Renal pelvis (tissue), 4 donors: Measurements from ENCODE around the gene TNN. TPM values are rescaled to one million over a fixed set of nuclear protein-coding genes. Genes with fewer than 3 reads are reported as not detected.

Experiments
- DNase-seq: peaks from one replicate; pipeline ENCODE4 v3.0.0-alpha.2; 2013
- polyA plus RNA-seq, 3 donors: library from polyadenylated mRNA; unstranded; fragments of 120-200 nt; gene quantifications; one replicate each; pipeline ENCODE4 v1.2.1, GENCODE V29; 2013; ENCODE audit not compliant: insufficient read length in 3 of 3

Gene TNN
- polyA plus RNA-seq, 3 donors: 2.4 to 3.1 (median 2.5) TPM

DNA sequence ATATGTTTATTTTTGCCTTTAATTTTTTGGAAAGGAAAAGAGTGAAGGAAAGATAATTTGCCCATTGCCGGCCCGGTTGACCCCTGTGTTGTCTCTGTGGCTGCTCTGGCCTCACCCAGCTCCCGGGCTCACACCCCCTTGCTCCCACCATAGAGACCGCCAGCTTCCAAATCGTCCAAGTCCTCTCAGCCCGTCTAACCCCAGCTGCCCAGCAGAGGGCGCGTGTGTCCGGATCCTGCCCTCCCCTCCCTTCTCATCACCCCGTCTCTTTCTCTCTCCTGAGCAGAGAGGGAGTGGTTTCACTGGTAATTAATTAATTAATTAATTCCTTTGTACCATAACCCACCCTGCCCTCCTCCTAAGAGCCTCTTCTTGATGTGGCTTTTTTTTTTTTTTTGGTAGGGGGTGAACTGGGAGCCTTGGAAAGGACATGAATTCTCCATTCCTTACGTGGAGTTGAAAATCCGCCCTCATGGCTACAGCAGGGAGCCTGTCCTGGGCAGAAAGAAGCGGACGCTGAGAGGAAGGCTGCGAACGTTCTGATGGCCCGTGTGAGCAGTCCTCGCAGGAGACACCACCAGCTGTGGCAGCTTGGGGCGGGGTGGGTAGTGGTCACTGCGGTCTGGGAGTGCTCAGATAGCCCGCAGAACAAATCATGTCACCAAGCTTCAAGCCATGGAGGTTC is 79.0 kb downstream of the TNN start:
- peak; percentile 58 for DNase-seq

DNA sequence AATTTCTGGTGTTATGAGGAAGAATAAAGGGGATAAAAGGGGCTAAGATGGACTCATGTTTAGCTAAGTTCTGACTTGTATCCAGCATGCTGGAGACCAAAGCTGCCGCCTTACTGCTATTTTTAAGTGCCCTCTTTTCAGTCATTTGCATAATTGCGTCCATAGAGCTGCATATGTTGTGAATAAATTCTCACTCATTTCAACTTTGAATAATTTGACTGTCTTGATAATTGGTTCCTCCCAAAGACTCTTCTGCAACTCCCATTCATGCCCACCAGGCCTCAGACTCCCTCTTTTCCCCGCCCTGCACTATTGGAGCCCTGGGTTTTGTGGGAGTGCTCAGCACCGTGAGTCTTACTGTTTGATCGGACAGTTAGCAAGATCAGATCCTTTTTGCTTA is 79.9 kb downstream of the TNN start:
- no peak for DNase-seq

DNA sequence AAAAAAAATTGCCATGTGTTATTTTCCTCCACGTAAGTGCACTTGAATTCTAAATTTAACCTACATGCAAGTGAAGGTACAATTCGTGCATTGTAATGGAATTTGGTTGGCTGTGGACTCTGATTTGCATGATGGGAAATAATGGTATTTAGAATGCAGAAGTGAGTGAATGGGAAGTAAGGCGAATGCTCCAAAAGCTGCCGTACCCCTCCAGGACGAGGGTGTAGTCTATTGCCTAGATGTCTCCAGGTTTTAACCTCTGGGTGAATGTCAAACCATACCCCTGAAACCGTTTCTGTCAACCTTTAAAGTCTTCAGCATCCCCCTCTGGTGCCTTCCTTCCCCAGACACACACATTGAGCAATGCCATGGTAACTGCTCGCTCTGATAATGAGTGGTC is 80.4 kb downstream of the TNN start:
- no peak for DNase-seq

DNA sequence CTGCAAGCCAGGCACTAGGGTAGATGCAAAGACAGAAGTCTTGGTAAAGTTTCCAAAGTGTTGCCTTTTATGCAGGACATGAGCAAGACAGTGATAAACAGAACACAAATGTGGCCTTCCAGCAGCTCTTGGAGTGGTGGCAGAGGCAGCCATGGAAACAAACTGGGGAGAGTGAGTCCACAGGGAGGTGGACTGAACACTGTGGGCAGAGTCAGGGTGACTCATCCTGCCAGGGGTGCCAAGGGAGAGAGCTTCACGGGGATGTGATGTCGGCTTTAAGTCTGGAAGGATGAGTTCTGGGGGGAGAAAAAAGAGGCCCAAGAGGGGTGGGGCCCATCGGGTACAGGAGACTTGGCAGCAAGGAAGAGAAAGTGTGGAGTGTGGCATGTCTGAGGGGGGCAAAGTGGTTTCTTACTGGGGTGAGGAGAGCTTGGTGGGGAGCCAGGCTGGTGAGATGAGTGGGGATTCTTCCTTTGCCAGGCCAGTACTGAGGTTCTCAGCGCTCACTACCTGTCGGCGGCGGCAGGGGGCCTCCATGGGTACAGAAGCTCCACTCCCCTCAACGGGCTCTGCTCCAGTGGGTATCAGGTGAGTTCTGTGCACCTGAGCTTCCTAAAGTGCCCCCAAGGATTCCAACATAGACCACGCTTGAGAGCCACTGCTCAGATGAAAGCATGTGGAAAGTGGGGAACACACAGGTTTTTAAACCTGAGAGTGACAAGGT is 83.1 kb downstream of the TNN start:
- no peak for DNase-seq

DNA sequence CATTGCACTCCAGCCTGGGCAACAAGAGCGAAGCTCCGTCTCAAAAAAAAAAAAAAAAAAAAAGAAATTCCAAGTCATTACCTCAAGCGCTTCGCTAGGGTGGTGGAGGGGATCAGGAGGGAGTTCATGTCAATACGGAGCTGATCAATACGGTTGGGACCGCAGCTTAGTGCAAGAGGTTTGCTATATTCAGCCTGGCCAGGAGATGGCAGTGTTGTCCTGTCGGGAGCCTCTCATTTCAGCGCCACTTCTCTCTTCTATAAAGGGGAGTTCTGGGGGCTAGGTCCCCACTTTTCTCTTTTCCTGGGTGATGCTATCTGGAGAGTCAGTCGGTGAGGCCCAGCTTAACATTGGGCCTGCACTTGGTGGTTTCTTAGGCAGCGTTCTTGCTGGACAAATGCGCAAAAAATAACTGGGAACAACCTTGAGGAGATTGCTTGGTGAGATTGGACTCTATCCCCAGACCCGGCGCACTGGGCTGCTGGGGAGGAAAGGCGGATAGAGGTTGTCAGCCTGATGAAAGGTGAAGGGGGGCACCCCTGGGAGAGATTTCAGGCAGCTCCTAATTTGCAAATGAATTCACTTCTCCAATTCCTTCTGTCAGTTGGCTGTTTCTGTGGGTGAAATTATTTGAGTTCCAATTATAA is 84.5 kb downstream of the TNN start:
- DNase-seq: peak; percentile 29

DNA sequence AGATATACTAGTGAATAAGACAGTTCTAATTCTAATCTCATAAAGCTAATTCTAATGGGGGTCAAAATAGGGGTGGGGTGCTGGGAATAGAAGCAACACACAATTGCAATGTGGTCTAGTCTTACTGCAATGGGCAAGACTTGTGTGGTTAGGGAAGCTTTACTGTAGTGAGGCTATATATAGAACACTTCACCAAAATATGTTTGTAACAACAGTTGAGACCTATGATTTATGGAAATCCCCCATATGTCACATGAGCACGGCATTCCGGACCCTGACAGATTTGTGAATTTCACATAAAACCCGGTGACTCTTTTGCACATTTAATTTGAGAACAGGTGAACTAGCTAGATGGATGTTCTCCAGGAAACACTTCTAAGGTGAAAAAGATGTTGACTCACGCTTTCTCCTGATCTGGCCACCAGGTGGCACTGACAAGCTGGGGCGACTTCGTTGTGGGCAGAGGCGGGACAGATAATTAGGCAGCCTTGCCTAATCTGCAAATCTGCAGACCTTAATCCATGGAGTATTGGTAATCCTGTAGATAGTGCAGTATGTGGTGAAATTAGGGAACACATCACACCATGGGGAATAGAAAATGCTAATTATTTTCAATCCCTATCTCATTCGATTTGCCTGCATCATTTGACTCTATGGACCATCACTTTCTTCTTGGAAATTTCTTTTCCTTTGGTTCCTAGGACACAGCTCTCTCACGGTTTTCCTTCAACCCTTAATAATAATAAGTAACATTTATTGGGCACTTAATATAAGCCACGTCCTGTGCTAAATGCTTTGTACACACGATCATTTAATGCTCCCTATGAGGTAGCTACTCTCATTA is 87.2 kb downstream of the TNN start:
- peak; percentile 36 for DNase-seq

DNA sequence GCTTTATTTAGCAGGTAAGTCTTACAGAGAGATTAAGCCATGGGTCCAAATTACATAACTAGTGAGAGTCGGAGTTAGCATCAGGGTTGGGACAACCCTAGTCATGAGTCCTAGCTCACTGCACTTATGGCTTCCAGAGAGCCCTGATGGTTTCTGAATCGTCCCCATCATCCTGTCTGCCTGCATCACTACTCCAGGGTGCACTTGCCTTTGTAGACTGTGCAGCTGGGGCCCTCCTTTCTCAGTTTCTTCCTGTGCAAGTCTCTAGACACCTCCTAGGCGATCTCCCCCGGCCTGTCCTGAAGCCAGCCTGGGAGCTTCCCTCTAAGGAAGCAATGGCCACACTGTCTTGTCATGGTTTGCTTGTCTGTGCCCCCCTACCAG is 87.8 kb downstream of the TNN start:
- DNase-seq: no peak

DNA sequence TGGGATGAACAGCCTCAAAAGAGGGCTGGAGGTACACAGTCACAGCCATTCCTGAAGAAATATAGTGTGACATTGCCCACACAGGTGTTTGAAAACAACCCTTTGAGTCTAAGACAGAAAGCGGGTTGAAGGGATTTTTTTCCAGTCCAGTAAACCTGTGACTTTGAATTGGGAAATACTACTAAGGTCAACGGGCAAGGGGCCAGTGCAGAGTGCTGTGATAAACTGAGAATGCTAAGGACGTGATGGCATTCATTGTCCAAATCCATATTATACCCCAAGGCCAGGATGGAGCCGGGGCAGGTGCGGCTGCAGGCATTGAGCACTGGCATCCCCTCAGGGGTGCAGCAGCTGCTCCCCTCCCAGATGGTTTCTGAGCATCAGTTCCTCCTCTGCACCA is 88.3 kb downstream of the TNN start:
- no peak for DNase-seq

DNA sequence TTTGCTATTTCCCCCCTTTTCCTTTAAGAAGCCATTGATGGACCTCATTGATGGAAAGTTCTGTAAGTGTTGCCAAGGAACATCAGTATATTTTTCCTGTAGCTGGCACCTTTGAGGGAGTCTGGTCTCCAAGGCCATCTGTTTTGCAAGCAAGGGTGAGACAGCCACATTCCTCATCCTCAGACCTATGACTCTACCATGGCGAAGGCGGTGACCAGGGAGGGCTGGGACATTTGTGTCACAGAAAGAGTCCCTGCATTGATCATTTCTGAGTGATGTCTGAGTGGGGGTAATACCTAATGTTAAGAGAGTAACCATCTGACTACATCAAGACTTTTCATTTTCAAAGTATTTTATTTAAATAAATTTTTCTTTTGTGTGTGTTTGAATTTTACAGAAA is 89.6 kb downstream of the TNN start:
- DNase-seq: no peak

DNA sequence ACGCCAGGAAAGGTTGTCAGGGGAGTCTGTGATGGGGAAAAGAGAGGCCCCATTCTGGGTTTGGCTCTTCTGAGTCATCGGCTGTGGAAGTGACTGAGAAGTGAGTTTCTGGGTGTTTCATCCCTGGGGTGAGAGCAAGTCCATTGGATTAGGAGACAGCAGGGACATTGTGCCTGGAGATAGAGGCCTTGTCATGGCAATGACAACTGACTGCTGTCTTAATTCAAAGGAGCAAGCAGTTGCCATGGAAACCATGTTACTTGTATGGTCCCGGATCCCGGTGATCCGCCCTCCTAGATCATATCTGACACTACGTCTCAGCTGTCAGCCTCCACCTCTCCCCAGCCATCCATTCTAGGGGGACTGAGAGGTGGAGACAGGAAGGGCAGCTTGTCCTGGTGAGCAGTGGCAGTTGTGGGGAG is 90.5 kb downstream of the TNN start:
- DNase-seq: no peak

DNA sequence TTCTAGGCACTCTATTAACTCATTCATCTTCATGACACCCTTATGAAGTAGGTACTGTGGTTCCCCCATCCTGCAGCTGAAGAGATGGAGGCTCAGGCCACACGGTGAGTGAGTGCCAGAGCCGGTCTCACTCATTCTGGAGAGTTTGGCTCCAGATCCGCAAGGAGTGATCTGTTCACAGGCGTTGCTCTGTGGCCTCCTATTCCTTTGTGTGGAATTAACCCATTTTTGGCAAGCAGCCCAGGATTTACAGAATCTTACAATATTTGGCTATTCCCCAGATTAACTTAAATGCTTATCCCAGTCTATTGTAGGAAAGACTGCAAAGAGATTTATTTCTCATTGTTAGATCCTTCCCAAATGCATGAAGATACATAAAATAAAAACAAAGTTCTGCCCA is 95.3 kb downstream of the TNN start:
- no peak for DNase-seq

DNA sequence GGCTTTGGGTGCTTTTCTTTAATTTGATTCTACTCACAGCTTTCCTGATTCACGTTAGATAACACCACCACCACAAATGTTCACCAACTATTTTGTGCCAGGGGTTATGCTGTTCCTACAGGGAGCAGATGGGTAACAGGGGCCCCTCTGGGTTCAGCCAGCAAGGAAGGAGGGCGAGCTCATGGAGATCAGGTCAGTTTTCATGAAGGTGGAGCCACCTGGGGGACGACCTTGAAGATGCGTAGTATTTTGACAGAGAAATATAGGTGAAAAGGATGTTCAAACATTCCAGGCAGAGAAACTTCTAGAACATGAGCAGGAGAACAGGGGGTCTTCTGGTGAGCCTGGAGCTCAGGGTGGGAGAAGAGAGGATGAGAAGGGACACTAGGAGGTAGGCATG is 96.1 kb downstream of the TNN start:
- DNase-seq: no peak

DNA sequence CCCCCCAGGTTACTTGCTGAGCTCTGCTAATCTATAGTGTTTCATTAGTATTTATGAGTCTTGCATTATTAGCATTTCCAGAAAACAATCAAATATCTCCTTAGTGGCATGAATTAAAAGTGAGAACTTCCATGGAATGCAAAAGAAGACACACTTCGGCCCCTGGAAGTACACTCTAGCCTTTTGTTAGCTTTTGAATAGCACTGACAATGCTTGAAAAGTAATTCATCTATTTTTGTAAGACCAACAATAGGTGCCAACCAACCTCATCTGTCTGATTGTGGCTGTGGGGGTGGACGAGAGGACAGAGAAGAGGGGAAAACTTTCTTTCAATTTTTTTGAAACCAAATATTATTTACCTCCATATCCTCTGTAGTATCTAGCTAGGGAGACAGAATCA is 97.1 kb downstream of the TNN start:
- no peak for DNase-seq

DNA sequence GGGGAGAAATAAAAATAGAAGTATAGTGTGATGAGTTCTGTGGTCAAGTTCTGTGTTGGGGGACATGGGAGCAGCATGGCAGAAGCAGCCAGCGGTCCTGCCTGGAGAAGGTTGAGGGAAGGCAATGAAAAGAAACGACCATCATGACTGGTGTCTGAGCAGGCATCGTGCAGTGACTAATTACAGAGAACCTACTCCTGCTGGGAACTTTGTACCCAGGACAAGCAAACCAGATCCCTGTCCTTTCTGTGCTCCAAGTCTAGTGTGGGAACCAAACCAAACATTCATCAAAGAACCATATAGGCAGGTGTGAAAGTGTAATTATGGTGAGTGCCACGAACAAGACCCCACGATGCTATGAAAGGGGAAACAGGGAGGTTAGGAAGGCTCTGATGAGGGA is 99.1 kb downstream of the TNN start:
- no peak for DNase-seq

DNA sequence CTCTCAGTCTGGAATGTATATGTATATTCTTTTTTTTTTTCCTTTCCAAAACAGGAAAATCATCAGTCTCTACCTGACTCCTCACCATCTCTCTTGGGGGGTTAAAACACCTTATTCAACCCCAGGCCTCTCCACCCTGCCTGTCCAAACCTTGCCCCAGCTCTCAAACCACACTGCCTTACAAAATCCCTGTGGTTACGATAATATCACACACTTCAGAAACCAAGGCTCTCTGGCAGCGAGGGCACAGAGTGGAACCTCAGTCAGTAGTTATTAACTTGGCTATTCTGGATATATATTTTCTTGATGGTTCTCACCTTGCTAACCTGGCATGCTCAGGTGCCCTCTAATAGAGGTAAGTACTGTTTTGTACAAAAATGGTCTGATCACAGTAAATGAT is 100.2 kb downstream of the TNN start:
- DNase-seq: no peak

DNA sequence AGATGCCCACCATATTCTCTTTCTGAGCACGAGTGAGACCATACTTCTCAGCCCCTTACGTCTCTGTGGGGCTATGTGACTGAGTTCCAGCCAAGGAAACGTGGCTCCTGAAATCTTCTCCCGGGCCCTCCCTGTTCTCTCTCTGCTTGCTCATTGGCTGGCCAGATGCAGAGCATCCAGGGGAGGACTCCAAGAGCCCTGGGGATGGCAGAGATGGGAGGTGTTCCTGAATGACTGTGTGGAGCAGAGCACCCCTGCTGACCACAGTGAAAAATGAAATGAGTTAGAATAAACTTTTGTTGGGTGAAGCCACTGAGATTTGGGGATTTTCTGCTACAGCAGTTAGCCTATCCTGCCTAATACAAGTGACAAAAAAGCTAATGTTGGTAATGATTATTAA is 101.1 kb downstream of the TNN start:
- no peak for DNase-seq

DNA sequence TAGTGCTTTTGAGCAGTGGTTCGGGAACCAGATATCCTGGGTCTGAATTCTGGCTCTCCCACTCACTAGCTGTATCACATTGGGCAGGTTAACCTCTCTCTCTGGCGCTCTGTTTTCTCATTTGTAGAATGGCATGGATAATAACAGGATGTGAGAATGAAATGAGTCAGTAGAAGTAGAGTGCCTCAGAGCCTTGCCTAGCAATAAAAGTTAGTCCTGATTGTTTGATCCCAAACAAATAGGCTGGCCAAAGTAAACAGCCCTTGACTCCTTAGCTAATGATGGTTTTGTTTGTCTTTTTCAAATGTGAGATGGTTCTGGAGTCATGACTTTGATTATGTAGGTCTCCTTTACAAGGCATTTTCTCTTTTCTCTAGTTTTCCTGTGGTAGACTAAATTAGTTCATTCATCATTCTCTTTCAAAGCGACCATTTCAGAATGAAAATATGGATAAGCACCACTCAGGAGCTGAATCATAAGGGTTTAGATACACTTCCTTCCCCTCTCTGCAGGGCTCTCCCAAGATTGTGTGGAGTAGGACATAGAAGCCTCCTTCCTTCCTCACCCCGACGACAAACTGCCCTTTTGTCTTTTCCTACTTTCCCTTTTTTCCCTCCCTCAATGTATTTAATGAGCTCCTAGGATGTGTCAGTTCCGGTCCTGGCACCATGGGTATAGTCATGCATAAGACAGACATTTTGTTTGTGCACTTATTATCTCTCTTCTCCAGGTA is 101.8 kb downstream of the TNN start:
- no peak for DNase-seq

DNA sequence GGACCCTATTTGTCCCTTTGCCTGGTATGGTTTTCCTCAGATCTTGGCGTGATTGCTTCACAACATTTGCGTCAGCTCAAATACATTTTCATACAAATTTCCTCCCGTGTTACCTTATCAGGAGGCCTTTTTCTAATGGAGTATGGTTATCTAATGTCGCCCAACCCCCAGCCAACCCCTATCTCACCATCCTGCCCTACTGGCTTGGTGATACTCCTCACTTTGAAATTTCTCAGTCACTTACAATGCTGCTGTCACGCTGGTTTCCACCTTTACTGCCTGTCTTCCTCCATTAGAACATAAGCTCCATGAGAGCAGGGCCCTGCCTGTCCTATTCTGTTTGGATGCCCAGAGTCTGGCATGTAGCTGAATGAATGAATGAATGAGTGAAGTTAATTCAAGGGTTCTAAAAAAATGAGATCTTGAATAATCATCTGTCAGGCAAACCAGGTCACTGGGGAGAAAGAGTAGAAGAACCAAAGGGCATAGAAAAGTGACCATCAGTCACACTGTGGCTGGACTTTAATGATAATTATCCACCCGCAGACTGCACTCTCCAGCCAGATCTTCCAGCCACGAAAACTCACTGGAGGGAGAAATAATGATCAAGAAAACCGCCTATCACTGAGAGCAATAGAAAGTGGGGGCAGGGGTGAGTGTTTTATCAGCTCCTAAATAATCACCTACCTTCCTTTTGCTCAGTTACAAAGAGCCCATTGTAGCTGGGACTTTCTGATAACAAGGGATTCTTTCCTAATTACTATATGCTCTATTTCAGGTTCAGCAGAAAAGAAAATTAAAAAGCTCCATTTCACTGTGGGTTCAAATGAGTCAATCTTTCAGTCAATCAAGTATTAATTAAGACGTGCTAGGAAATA is 103.6 kb downstream of the TNN start:
- no peak for DNase-seq

DNA sequence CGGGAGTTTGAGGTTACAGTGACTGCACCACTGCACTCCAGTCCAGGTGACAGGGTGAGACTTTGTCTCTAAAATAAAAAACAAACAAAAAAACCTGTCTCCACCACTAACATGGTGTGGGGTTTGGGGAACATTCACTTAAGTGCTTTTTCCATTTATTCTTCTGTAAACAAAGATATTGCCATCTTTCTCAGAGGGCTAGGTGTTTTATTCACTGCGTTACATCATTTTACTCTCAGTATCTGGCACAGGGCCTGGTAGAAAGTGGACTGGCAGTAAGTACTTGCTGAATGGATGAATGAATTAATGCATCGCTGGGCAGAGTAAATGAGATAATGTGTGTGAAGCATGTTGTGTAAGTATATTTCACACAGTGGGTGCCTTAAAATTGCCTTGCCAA is 104.9 kb downstream of the TNN start:
- no peak for DNase-seq

DNA sequence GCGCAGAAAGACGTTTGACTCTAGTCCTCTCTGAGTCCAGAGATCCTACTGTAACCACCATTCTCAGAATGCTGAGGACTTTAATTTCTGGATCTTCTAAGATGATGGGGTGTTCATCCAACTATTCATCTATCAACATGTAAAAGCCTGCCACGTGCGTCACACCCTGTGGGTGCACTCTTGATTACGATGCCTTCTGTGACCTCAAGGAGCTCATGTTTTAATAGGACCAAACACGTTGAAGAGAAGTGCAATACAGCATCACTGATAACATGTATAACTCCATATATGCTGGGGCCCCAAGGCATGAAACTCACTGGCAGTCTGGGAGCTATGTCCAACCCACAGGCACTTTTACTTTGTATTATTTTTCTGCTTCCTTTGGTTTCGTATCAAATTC is 105.9 kb downstream of the TNN start:
- no peak for DNase-seq
